Measurements from ENCODE around the gene NOP53. TPM values are rescaled to one million over a fixed set of nuclear protein-coding genes. Genes with fewer than 3 reads are reported as not detected.

NOP53 gene
- total and polyA plus RNA-seq, 2 of the 8 experiments (the other 6 are each of a cell fraction or from before 2014, with no cell fraction given) = 107 to 245 TPM

DNA sequence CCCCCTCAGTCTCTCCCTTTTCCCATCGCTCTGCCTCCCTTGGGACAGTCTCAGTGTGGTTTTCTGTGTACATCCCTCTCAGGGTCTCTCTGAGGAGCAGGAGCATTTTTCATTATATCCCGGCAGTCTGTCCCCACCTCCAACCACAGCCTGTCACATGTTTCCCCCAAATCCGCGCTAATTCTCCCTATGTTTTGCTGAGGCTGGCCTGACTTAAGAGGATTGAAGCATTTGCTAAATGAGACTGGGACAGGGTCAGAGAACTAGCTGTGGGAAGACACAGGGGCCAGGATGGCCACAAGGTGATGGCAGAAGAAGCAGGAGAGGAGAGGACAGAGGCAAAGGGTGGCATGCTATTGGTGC is 53.5 kb downstream of the NOP53 start:
- Histone ChIP-seq H4K5ac (ENCODE audit: insufficient read length, low read depth, low read length) (no peak overlapping the region), H3K79me1 (ENCODE audit: low read depth, low read length) (no peaks in the 10 kb centered on the region), H3K27ac (ENCODE audit: low read depth, low read length) (no peak overlapping the region), H2AFZ (ENCODE audit: low read length) (no peak overlapping the region), H3K4ac (replicated peaks; ENCODE audit: insufficient read length, low read depth, low read length) (no peak overlapping the region), H3K4me3 (ENCODE audit: extremely low read depth in 1 of 4, insufficient read depth in 2 of 4, low read depth in 3 of 4, low read length in 4 of 4) (no peak overlapping the region), H3K18ac (ENCODE audit: extremely low read depth, low read length) (no peak overlapping the region), H2BK15ac (ENCODE audit: low read length) (no peak overlapping the region), H4K20me1 (replicated peaks in 1 of 2; ENCODE audit: control insufficient read depth in 1 of 2, insufficient read depth in 2 of 2, low read length in 2 of 2) (no peaks in the 10 kb centered on the region), H3K56ac (replicated peaks; ENCODE audit: insufficient read length, low read depth, low read length) (no peak overlapping the region), H3K23ac (ENCODE audit: insufficient read length) (no peak overlapping the region), H3K79me2 (ENCODE audit: control insufficient read depth in 1 of 2, insufficient read depth in 2 of 2, low read length in 2 of 2) (no peaks in the 10 kb centered on the region), H2BK20ac (ENCODE audit: low read length) (no peak overlapping the region), H2BK12ac (ENCODE audit: low read depth, low read length) (peak overlapping the region; percentile 31; the same call in 1 of the 2 replicates), H3K9ac (replicated peaks in 1 of 4; ENCODE audit: extremely low read depth in 1 of 4, low read depth in 3 of 4, low read length in 3 of 4) (no peak overlapping the region), H2BK5ac (ENCODE audit: low read depth, low read length) (no peak overlapping the region), H3K9me3 (ENCODE audit: insufficient read depth in 2 of 2, low read depth in 1 of 2, low read length in 1 of 2) (no peaks in the 10 kb centered on the region), H3K4me2 (ENCODE audit: insufficient read depth in 1 of 2, low read depth in 2 of 2, low read length in 2 of 2) (no peak overlapping the region), H3K14ac (ENCODE audit: insufficient read length) (no peak overlapping the region), H3K23me2 (ENCODE audit: low read depth, low read length) (no peaks in the 10 kb centered on the region), H3K27me3 (replicated peaks in 1 of 4; ENCODE audit: control insufficient read depth in 3 of 4, extremely low read depth in 1 of 4, insufficient read depth in 3 of 4, low read length in 3 of 4) (no peaks in the 10 kb centered on the region), H3K4me1 (replicated peaks in 1 of 4; ENCODE audit: control insufficient read depth in 3 of 4, insufficient read depth in 4 of 4, low read length in 3 of 4) (no peaks in the 10 kb centered on the region), H3K36me3 (ENCODE audit: control insufficient read depth in 2 of 4, insufficient read depth in 4 of 4, low read length in 3 of 4) (no peaks in the 10 kb centered on the region), H2BK120ac (replicated peaks; ENCODE audit: low read depth, low read length) (no peak overlapping the region), H4K91ac (replicated peaks; ENCODE audit: insufficient read length, low read length) (no peak overlapping the region), H4K8ac (ENCODE audit: extremely low read depth, insufficient read depth, low read length) (no peak overlapping the region), H2AK5ac (ENCODE audit: low read depth, low read length) (no peak overlapping the region)
- TF ChIP-seq TCF12 (IDR thresholded peaks at IDR 0.05; ENCODE audit: low read depth, low read length) = no peak
- TF ChIP-seq CEBPB (IDR thresholded peaks at IDR 0.05; ENCODE audit: low read depth, low read length) = no peak
- TF ChIP-seq SRF (IDR thresholded peaks at IDR 0.05; ENCODE audit: low read depth, low read length) = no peak
- no peak for TF ChIP-seq SP2 (IDR thresholded peaks at IDR 0.05; ENCODE audit: low read length)
- no peak for TF ChIP-seq JUND (IDR thresholded peaks at IDR 0.05; ENCODE audit: low read length)
- no peak for TF ChIP-seq YY1 (IDR thresholded peaks at IDR 0.05; ENCODE audit: low read depth, low read length)
- TF ChIP-seq, protein P1, sequence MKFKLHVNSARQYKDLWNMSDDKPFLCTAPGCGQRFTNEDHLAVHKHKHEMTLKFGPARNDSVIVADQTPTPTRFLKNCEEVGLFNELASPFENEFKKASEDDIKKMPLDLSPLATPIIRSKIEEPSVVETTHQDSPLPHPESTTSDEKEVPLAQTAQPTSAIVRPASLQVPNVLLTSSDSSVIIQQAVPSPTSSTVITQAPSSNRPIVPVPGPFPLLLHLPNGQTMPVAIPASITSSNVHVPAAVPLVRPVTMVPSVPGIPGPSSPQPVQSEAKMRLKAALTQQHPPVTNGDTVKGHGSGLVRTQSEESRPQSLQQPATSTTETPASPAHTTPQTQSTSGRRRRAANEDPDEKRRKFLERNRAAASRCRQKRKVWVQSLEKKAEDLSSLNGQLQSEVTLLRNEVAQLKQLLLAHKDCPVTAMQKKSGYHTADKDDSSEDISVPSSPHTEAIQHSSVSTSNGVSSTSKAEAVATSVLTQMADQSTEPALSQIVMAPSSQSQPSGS (IDR thresholded peaks at IDR 0.05; ENCODE audit: low read length) = no peak
- FAIRE-seq (no peak), DNase-seq (ENCODE audit: low read depth in 1 of 2, low spot score in 2 of 2) (no peak)
- WGBS, 2 experiments (ENCODE audit: extremely low coverage in 1 of 2, insufficient coverage in 1 of 2, insufficient read length in 1 of 2, insufficient replicate concordance in 2 of 2, low coverage in 1 of 2, low lambda C conversion rate in 2 of 2, missing lambda C conversion rate in 1 of 2) = 90% methylated on average over 4 of the region's 4 CpGs; no CpG with 5 or more reads in 1 of the 2 experiments
- ChIA-PET POLR2A (ENCODE audit: partially characterized antibody) (interaction anchor here (1.1 to 1.6 kb wide), 2 partner anchors 10 to 42 kb away, joined by 4 to 7 read pairs; no protein-coding TSS in a partner anchor), CTCF (ENCODE audit: partially characterized antibody) (interaction anchor here (1.1 to 2.1 kb wide), 4 partner anchors 7 to 27 kb away, joined by 5 to 8 read pairs (median 6); no protein-coding TSS in a partner anchor)
